ENCODE data around the gene TOR4A. TPM values are rescaled to one million over a fixed set of nuclear protein-coding genes. Genes with fewer than 3 reads are reported as not detected.
"Not testable (repeated sequence)": the region's sequence is repeated elsewhere in the genome, so short reads cannot be mapped to it uniquely, and the experiment has no call there.

TOR4A gene
- total RNA-seq, 2 experiments from 2014 or later = 10.9 to 13.3 TPM

DNA sequence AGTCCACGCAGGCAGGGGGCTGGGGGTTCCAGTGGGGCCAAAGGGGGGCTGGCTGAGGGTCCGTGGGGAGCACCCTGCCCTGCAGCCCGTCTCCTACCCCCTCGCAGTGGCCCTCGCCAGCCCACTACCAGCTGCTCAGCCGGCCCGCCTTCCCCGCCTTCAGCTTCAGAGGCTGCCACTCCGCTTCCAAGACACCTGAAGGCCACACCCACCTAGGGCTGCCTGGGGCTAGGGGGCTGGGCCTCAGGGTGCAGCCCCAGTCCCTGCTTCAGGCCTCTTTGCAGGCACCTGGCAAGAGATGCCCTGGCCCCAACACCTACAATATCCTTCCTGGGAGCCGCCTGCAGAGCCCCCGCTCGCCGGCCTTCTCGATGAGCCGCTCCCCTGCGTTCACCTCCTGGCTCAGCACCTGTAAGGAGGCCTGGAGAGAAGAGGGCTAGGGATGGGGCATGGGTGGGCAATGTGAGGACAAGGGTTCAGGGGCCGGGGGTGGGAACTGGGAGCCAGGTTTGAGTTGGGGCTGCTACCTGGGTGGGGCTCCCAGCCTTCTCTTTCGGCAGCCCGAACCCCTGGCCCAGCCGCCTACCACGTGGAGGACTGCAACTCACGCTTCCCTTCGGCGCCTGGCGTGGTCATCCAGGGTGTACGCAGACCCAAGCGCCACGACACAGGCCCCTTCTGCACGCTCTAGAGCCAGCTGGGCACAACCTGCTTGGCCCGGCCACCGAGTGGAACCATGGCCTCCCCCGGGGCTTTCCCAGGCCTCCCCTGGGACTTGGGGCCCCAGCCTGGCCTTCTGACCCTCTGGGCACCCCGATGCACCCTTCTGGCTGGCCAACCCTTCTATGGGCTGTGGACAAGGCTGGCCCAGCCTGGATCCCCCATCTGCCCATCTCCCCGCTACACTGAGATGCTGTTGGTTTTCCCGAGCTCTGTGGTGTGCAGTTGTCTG is 24.7 kb upstream of the TOR4A start:
- CTCF ChIA-PET = interaction anchor here (1.3 to 5.4 kb wide), 4 partner anchors 11 to 49 kb away, joined by 3 to 46 read pairs (median 14); partner anchors contain the start of genes NRARP and TUBB4B
- no peak for ATAC-seq
- H3K9me3 Mint-ChIP-seq (ENCODE audit: low read depth) = no peaks in the 10 kb centered on the region
- no peak overlapping the region for H3K4me3 Mint-ChIP-seq
- no peak overlapping the region for H3K27ac Mint-ChIP-seq
- no peaks in the 10 kb centered on the region for H3K27me3 Mint-ChIP-seq
- no peak for DNase-seq
- H3K4me1 Mint-ChIP-seq = peaks cover 17% of the 10 kb centered on the region
- peaks cover 7% of the 10 kb centered on the region for H3K36me3 Mint-ChIP-seq

DNA sequence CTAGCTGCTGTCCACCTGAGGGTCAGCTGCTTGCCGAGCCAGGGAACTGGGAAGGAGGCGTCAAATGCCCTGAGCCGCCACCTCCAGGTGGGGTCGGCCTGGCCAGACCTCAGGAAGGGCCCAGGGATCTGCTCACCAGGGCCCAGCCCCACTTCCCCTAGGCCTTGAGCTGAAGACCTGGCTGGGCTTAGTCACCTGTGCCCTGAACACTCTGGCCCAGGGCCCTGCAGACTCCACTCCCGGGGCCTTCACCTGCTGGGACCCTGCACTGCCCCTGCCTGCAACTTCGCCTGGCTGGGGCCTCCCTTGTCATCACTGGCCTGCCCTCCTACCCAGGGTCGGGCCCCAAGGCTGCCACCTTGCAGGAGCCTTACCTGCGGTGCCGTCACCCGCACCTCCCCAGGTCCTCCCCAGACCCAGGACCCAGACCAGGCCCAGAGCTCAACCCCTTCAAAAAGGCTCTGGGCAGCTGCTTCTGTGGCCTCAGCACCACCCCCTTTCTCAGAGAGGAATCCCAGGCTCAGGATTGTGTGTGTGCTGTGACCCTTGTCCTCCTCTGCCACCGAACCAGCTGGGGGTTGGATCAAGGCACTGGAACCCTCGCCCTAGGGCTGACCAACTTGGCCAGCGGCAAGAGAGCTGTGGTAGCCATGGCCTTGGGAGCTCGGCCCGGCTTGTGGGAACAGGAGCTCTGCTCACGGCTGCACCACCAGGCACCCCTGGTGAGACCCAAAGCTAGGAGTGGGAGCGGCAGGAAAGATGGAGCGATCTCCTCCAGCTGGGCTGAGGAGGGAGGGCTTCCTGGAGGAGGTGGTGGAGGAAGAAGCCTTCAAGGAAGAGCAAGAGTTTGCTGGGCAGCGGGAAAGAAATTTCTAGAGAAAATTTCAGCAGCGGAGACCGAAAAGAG is 23.6 kb upstream of the TOR4A start:
- no peak for DNase-seq
- peaks cover 8% of the 10 kb centered on the region for H3K36me3 Mint-ChIP-seq
- no peaks in the 10 kb centered on the region for H3K9me3 Mint-ChIP-seq (ENCODE audit: low read depth)
- H3K27me3 Mint-ChIP-seq = no peaks in the 10 kb centered on the region
- H3K27ac Mint-ChIP-seq = peak overlapping the region; percentile 73
- no peak for ATAC-seq
- H3K4me3 Mint-ChIP-seq = peak overlapping the region; percentile 91
- H3K4me1 Mint-ChIP-seq = peaks cover 17% of the 10 kb centered on the region
- CTCF ChIA-PET = interaction anchor here (1.0 to 5.4 kb wide), 10 partner anchors 8 to 412 kb away, joined by 3 to 46 read pairs (median 4); partner anchors contain the start of genes AJM1, ANAPC2, CYSRT1 and EXD3

DNA sequence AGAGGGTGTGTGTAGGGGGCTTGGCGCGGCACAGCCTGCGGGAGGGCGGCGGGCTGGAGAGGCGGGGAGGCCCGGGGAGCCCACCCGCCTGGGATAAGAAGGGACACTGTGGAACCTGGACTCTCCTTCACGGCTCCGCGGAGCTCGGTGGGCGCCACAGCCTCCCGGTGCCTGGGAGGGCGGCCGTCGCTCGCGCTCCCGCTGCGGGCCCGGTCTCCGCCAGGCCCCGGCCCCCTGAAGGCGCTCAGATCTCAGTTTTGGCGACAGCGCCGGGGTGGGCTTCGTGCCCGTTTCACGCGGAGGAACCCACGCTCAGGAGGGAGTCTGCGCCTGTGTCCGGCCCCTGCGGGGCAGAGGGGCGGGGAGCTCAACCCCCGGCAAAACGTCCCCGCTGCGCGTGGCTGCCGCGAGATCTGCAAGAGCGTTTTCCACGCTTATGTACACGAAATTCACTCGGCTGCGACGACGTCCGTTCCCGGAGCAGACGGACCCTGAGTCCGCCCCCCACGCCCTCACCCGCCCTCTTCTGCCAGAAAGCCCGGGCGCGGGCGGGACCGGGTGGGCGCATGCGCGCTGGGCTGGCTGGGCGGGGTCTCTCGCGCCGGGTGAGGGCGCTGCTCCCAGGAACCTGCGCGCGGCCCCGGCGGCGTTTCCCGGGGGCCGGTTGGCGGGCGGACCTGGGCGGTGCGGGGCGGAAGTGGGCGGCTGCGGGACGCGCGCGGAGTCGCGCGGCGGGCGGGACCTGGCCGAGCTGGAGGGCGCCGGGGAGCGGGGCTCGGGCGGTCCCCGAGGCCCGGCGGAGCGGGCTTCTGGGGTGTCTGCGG is 22.7 kb upstream of the TOR4A start, which contains the start of gene NELFB:
Gene NELFB (plus strand): TSS at position 704 of the 824 bp plus-strand sequence.
- Mint-ChIP-seq H3K4me3 (peak within 1 kb of the TSS; percentile 91), H3K27ac (peak within 1 kb of the TSS; percentile 87), H3K9me3 (ENCODE audit: low read depth) (no peaks in the 10 kb centered on the region), H3K4me1 (peaks cover 17% of the 10 kb centered on the region), H3K36me3 (peaks cover 12% of the 10 kb centered on the region), H3K27me3 (no peaks in the 10 kb centered on the region)
- CTCF ChIA-PET = interaction anchor here (1.0 to 5.4 kb wide), 11 partner anchors 9 to 413 kb away, joined by 3 to 46 read pairs (median 4); partner anchors contain the start of genes AJM1, ANAPC2, CYSRT1 and EXD3
- DNase-seq (peak; percentile 96), ATAC-seq (peak; percentile 86)

DNA sequence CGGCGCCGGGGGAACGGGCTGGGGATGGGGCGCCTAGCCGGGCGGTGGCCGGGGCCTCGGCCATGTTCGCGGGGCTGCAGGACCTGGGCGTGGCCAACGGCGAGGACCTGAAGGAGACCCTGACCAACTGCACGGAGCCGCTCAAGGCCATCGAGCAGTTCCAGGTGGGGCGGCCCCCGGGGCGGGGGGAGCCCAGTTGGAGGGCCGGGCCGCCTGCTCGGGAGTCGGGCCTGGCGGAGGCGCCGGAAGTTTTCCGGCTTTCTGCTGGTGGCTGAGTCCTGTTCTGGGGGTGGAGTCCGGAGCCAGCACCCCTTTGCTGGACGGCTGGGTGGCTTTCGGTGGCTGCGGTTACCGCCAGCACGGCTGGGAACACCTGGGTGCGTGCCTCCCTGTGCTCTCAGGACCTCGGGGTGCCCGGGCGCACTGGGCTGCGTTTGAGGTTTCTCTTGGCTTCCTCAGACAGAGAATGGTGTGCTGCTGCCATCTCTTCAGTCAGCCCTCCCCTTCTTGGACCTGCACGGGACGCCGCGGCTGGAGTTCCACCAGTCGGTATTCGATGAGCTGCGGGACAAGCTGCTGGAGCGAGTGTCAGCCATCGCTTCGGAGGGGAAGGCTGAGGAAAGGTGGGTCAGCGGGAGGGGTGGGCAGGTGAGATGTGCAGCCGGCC is 21.9 kb upstream of the TOR4A start:
- peaks cover 17% of the 10 kb centered on the region for H3K4me1 Mint-ChIP-seq
- peaks cover 12% of the 10 kb centered on the region for H3K36me3 Mint-ChIP-seq
- CTCF ChIA-PET = interaction anchor here (1.1 to 5.4 kb wide), 9 partner anchors 8 to 187 kb away, joined by 3 to 46 read pairs (median 5); partner anchors contain the start of genes ANAPC2, CYSRT1, EXD3 and SSNA1
- peak overlapping the region; percentile 91 for H3K4me3 Mint-ChIP-seq
- ATAC-seq (no peak), DNase-seq (peak; percentile 66)
- H3K9me3 Mint-ChIP-seq (ENCODE audit: low read depth) = no peaks in the 10 kb centered on the region
- H3K27ac Mint-ChIP-seq = peak overlapping the region; percentile 87
- H3K27me3 Mint-ChIP-seq = no peaks in the 10 kb centered on the region

DNA sequence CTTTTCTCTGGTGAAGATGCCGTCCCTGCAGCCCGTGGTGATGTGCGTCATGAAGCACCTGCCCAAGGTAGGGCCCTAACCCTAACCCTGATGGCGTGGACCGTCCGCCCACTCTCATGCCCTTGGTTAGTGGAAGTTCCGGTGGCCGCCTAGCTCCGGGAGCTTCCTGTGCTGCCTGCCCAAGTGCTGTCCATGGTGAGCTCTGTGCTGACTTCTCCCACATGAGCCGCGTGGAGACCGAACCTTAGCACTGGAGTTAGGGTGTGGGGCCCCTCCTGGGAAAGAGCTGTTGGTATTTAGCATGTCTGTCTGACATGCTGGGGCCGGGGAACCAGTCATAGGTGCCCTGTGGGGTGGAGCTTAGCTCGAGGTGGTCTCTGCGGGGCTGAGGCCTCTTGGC is 21.2 kb upstream of the TOR4A start:
- peaks cover 12% of the 10 kb centered on the region for H3K36me3 Mint-ChIP-seq
- H3K27ac Mint-ChIP-seq = peak overlapping the region; percentile 36
- peaks cover 17% of the 10 kb centered on the region for H3K4me1 Mint-ChIP-seq
- no peaks in the 10 kb centered on the region for H3K9me3 Mint-ChIP-seq (ENCODE audit: low read depth)
- ATAC-seq (no peak), DNase-seq (no peak)
- peak overlapping the region; percentile 91 for H3K4me3 Mint-ChIP-seq
- H3K27me3 Mint-ChIP-seq = no peaks in the 10 kb centered on the region
- CTCF ChIA-PET = interaction anchor here (1.2 to 5.4 kb wide), 6 partner anchors 14 to 166 kb away, joined by 3 to 46 read pairs (median 4); partner anchors contain the start of genes EXD3 and TUBB4B

DNA sequence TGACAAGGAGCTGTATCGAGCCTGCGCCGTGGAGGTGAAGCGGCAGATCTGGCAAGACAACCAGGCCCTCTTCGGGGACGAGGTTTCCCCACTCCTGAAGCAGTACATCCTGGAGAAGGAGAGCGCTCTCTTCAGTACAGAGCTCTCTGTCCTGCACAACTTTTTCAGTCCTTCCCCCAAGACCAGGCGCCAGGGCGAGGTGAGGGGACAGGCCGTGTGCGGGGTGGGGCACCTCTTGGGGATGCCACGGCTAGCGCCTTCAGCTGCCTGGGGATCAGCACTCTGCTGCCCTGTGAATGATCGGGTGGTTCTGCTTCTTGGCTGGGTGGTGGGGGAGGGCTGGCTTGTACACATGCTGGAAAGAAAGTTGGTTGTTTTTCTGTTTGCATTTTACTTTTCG is 20.7 kb upstream of the TOR4A start:
- Mint-ChIP-seq H3K27ac (no peak overlapping the region), H3K9me3 (ENCODE audit: low read depth) (no peaks in the 10 kb centered on the region), H3K27me3 (no peaks in the 10 kb centered on the region), H3K4me1 (peaks cover 17% of the 10 kb centered on the region), H3K4me3 (peak overlapping the region; percentile 91), H3K36me3 (peaks cover 15% of the 10 kb centered on the region)
- ATAC-seq (no peak), DNase-seq (no peak)
- CTCF ChIA-PET = interaction anchor here (1.2 to 5.4 kb wide), 6 partner anchors 15 to 166 kb away, joined by 3 to 46 read pairs (median 4); partner anchors contain the start of genes EXD3 and TUBB4B

DNA sequence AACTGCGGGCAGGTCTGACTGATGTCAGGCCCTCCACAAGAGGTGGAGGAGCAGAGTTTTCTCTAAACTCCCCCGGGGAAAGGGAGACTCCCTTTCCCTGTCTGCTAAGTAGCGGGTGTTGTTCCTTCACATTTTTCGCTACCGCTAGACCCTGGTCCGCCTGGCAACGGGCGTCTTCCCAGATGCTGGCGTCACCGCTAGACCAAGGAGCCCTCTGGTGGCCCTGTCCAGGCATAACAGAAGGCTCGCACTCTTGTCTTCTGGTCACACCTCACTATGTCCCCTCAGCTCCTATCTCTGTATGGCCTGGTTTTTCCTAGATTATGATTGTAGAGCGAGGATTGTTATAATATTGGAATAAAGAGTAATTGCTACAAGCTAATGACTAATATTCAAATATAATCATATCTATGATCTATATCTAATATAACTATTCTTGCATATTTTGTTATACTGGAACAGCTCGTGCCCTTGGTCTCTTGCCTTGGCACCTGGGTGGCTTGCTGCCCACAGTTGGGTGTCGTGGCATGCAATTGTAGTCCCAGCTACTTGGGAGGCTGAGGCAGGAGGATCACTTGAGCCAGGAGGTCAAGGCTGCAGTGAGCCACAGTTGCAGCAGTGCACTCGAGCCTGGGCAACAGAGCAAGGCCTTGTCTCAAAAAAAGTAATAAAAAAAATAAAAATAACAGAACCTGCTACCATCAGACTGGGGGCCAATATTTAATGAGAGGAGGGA is 15.2 kb upstream of the TOR4A start:
- not testable (repeated sequence) for H3K4me1 Mint-ChIP-seq; ATAC-seq; DNase-seq; H3K9me3 Mint-ChIP-seq (ENCODE audit: low read depth); H3K27ac Mint-ChIP-seq; H3K27me3 Mint-ChIP-seq; H3K4me3 Mint-ChIP-seq
- H3K36me3 Mint-ChIP-seq = peaks cover 16% of the 10 kb centered on the region
- CTCF ChIA-PET = interaction anchor here (1.2 to 2.3 kb wide), 2 partner anchors 22 to 26 kb away, joined by 5 to 8 read pairs; partner anchors contain the start of gene TUBB4B

DNA sequence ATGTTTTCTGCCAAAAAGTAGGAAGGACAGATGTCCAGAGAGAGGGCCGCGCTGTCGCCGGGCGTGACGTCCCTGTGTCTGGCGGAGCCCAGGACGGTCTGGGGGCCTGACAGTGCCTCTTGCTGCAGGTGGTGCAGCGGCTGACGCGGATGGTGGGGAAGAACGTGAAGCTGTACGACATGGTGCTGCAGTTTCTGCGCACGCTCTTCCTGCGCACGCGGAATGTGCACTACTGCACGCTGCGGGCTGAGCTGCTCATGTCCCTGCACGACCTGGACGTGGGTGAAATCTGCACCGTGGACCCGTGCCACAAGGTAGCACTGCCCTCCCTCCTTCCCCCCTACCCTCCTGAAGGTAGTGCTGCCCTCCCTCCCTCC is 14.6 kb upstream of the TOR4A start:
- Mint-ChIP-seq H3K27me3 (no peaks in the 10 kb centered on the region), H3K4me1 (peaks cover 3% of the 10 kb centered on the region), H3K9me3 (ENCODE audit: low read depth) (no peaks in the 10 kb centered on the region), H3K27ac (no peak overlapping the region), H3K36me3 (peaks cover 19% of the 10 kb centered on the region), H3K4me3 (no peak overlapping the region)
- CTCF ChIA-PET = interaction anchor here (1.2 to 2.3 kb wide), 2 partner anchors 22 to 26 kb away, joined by 5 to 8 read pairs; partner anchors contain the start of gene TUBB4B
- no peak for DNase-seq
- ATAC-seq = no peak

DNA sequence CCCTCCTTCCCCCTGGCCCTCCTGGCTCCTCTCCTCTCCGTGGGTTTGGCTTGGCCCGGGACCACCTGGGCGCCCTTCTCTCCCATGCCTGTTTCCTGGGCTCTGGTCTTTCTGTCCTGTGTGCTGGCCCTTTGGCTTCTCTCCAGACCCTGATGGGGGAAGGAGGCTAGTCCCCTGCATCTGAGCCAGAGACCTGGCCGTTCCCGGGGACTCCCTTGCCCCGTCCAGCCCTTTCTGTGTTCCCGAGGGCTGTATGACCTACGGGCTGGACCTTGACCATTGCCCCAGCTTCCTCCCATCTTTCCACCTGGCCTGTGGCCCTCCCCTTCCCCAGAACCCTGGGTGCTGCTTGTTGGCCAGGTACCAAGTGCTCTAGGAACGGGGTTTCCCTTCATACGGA is 14.0 kb upstream of the TOR4A start:
- Mint-ChIP-seq H3K4me3 (no peak overlapping the region), H3K27me3 (no peaks in the 10 kb centered on the region), H3K4me1 (peaks cover 5% of the 10 kb centered on the region), H3K36me3 (peaks cover 20% of the 10 kb centered on the region), H3K27ac (no peak overlapping the region), H3K9me3 (ENCODE audit: low read depth) (no peaks in the 10 kb centered on the region)
- CTCF ChIA-PET = interaction anchor here (1.2 to 1.6 kb wide), 2 partner anchors 9 to 14 kb away, joined by 3 to 4 read pairs; partner anchors contain the start of genes NELFB and TOR4A
- ATAC-seq (no peak), DNase-seq (no peak)

DNA sequence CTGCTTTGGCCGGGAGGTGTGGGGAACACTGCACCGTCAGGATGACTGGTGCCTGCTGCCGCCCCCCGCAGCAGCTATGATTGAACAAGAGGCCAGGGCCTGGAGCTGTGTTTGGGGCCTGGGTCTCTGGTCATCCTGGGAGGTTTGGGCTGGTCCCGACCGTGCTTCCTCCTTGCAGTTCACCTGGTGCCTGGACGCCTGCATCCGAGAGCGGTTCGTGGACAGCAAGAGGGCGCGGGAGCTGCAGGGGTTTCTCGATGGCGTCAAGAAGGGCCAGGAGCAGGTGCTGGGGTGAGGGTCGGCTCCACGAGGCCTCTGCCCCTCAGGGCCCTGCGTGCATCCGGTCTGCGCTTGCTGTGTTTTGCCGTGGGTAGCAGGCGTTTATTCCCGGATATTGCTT is 13.5 kb upstream of the TOR4A start:
- CTCF ChIA-PET = interaction anchor here (1.0 to 1.6 kb wide), 3 partner anchors 9 to 27 kb away, joined by 3 to 4 read pairs (median 3); partner anchors contain the start of genes NELFB and TOR4A
- H3K4me3 Mint-ChIP-seq = no peak overlapping the region
- H3K36me3 Mint-ChIP-seq = peaks cover 23% of the 10 kb centered on the region
- H3K9me3 Mint-ChIP-seq (ENCODE audit: low read depth) = no peaks in the 10 kb centered on the region
- no peak overlapping the region for H3K27ac Mint-ChIP-seq
- DNase-seq = no peak
- ATAC-seq = no peak
- no peaks in the 10 kb centered on the region for H3K27me3 Mint-ChIP-seq
- peaks cover 9% of the 10 kb centered on the region for H3K4me1 Mint-ChIP-seq

DNA sequence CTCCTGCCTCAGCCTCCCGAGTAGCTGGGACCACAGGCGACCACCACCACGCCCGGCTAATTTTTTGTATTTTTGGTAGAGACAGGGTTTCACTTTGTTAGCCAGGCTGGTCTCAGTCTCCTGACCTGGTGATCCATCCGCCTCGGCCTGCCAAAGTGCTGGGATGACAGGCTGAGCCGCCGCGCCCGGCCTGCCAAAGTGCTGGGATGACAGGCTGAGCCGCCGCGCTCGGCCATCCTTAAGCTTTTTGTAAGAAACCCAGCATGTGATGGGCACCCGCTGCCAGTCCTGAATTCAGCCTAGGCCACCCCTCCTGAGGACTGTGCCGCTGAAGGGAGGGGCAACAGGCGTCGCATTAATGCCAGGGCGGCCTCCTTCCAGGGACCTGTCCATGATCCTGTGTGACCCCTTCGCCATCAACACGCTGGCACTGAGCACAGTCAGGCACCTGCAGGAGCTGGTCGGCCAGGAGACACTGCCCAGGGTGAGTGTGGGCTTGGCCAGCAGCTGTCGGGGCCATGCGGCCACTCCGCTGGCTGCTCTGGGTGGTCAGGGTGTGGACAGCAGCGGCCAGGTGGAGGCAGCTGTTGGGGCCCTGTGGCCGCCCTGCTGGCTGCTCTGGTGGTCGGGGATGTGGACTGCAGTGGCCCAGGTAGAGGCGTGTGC is 11.9 kb upstream of the TOR4A start:
- no peak overlapping the region for H3K27ac Mint-ChIP-seq
- peaks cover 15% of the 10 kb centered on the region for H3K4me1 Mint-ChIP-seq
- DNase-seq = no peak
- no peak overlapping the region for H3K4me3 Mint-ChIP-seq
- no peaks in the 10 kb centered on the region for H3K27me3 Mint-ChIP-seq
- H3K36me3 Mint-ChIP-seq = peaks cover 22% of the 10 kb centered on the region
- no peaks in the 10 kb centered on the region for H3K9me3 Mint-ChIP-seq (ENCODE audit: low read depth)
- CTCF ChIA-PET = no interaction called here
- no peak for ATAC-seq
